ENCODE measurements around the gene ALMS1.

Gene ALMS1

DNA sequence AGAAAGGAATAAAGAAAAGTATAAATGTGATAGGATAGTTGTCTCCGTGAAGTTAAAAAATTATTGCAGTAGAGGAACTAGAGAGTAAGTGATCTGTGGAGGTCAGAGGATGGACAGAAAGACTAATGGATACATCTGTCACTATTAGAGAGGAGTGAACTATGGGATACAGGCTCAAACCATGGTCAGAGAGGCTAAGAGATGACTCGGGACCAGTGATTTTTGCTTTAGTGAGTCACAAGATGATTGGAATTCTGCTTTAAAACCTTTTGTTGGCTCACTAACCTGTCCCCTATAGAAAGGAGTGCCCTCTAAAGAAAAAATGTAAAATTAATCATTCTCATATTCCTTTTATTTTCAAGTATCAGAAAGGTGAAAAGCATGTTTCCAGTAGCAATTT is 30.3 kb downstream of the ALMS1 start:
- CTCF ChIA-PET: no interaction called here
- H3K27ac ChIP-seq: no peak overlapping the region
- TF ChIP-seq, protein P1, sequence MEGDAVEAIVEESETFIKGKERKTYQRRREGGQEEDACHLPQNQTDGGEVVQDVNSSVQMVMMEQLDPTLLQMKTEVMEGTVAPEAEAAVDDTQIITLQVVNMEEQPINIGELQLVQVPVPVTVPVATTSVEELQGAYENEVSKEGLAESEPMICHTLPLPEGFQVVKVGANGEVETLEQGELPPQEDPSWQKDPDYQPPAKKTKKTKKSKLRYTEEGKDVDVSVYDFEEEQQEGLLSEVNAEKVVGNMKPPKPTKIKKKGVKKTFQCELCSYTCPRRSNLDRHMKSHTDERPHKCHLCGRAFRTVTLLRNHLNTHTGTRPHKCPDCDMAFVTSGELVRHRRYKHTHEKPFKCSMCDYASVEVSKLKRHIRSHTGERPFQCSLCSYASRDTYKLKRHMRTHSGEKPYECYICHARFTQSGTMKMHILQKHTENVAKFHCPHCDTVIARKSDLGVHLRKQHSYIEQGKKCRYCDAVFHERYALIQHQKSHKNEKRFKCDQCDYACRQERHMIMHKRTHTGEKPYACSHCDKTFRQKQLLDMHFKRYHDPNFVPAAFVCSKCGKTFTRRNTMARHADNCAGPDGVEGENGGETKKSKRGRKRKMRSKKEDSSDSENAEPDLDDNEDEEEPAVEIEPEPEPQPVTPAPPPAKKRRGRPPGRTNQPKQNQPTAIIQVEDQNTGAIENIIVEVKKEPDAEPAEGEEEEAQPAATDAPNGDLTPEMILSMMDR (conservative IDR thresholded peaks at IDR 0.05; ENCODE audit: low read depth): no peak
- POLR2A ChIA-PET (ENCODE audit: low non-redundant PET): no interaction called here
- DNase-seq (ENCODE audit: low spot score): peak; percentile 1

- CTCF ChIA-PET: interaction anchor here (0.6 kb wide), 1 partner anchor 29 kb away, joined by 3 read pairs; no protein-coding TSS in a partner anchor
- peak overlapping the region; percentile 45 for H3K27ac ChIP-seq
- TF ChIP-seq, protein P1 (conservative IDR thresholded peaks at IDR 0.05; ENCODE audit: low read depth): no peak
- DNase-seq (ENCODE audit: low spot score): no peak
- POLR2A ChIA-PET (ENCODE audit: low non-redundant PET): no interaction called here
Measured at GRCh38 chr2:73418343-73418742, 32.7 kb downstream of the ALMS1 start.

DNA sequence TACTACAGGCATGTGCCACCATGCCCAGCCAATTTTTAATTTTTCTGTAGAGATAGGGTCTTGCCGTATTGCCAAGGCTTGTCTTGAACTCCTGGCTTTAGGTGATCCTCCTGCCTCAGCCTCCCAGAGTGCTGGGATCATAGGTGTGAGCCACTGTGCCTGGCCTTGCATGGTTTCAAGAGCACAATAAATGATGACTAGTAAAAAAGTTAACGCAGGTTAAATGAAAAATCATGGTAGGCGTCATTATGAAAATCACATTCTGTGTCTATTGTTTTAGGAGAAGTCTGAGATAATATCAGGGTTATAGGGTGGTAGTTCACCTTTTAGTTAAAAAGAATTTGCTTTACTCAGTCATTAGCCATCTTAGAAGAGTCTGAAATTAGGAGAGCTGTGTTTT is 38.3 kb downstream of the ALMS1 start:
- TF ChIP-seq, protein P1 (conservative IDR thresholded peaks at IDR 0.05; ENCODE audit: low read depth): no peak
- ChIA-PET POLR2A (ENCODE audit: low non-redundant PET) (no interaction called here), CTCF (no interaction called here)
- no peak overlapping the region for H3K27ac ChIP-seq
- no peak for DNase-seq (ENCODE audit: low spot score)

GRCh38 chr2:73426176-73426575 is 40.5 kb downstream of the ALMS1 start:
- DNase-seq (ENCODE audit: low spot score): no peak
- ChIA-PET CTCF (interaction anchor here (0.9 kb wide), 1 partner anchor 17 kb away, joined by 4 read pairs; no protein-coding TSS in a partner anchor), POLR2A (ENCODE audit: low non-redundant PET) (no interaction called here)
- no peak overlapping the region for H3K27ac ChIP-seq
- TF ChIP-seq, protein P1 (conservative IDR thresholded peaks at IDR 0.05; ENCODE audit: low read depth): no peak

GRCh38 chr2:73436019-73436418 is 50.4 kb downstream of the ALMS1 start:
- DNase-seq (ENCODE audit: low spot score): no peak
- ChIA-PET POLR2A (ENCODE audit: low non-redundant PET) (no interaction called here), CTCF (no interaction called here)
- TF ChIP-seq, protein P1 (conservative IDR thresholded peaks at IDR 0.05; ENCODE audit: low read depth): no peak
- no peak overlapping the region for H3K27ac ChIP-seq

GRCh38 chr2:73444202-73444601 is 58.6 kb downstream of the ALMS1 start:
- CTCF ChIA-PET: no interaction called here
- TF ChIP-seq, protein P1 (conservative IDR thresholded peaks at IDR 0.05; ENCODE audit: low read depth): no peak
- DNase-seq (ENCODE audit: low spot score): no peak
- POLR2A ChIA-PET (ENCODE audit: low non-redundant PET): no interaction called here
- H3K27ac ChIP-seq: no peak overlapping the region

GRCh38 chr2:73448856-73449255 is 63.2 kb downstream of the ALMS1 start:
- ChIA-PET POLR2A (ENCODE audit: low non-redundant PET) (no interaction called here), CTCF (no interaction called here)
- no peak for DNase-seq (ENCODE audit: low spot score)
- no peak overlapping the region for H3K27ac ChIP-seq
- TF ChIP-seq, protein P1 (conservative IDR thresholded peaks at IDR 0.05; ENCODE audit: low read depth): no peak
